ENCODE results near the gene TMEM154.

- TF ChIP-seq, protein P1, sequence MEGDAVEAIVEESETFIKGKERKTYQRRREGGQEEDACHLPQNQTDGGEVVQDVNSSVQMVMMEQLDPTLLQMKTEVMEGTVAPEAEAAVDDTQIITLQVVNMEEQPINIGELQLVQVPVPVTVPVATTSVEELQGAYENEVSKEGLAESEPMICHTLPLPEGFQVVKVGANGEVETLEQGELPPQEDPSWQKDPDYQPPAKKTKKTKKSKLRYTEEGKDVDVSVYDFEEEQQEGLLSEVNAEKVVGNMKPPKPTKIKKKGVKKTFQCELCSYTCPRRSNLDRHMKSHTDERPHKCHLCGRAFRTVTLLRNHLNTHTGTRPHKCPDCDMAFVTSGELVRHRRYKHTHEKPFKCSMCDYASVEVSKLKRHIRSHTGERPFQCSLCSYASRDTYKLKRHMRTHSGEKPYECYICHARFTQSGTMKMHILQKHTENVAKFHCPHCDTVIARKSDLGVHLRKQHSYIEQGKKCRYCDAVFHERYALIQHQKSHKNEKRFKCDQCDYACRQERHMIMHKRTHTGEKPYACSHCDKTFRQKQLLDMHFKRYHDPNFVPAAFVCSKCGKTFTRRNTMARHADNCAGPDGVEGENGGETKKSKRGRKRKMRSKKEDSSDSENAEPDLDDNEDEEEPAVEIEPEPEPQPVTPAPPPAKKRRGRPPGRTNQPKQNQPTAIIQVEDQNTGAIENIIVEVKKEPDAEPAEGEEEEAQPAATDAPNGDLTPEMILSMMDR (IDR thresholded peaks at IDR 0.05; ENCODE audit: low read depth, low read length) = no peak
- no peak for TF ChIP-seq EZH2phosphoT487 (IDR thresholded peaks at IDR 0.05; ENCODE audit: low read depth)
Measured at GRCh38 chr4:152586668-152587067, 93.1 kb downstream of the TMEM154 start.
